Adrenal gland (tissue), 12 donors: ENCODE results near the gene TFB1M. TPM values are rescaled to one million over a fixed set of nuclear protein-coding genes. Genes with fewer than 3 reads are reported as not detected.
A peak's percentile ranks its signal among the peaks of the same experiment; 100 is the strongest.

Source experiments
- DNase-seq, 7 donors: peaks; one replicate each; pipeline ENCODE4 v3.0.0-alpha.2; 2019 to 2020
- H3K27ac ChIP-seq, 5 donors: fragments of 200-600 bp; sonication (generic) in 4 of 5; 1 replicate in 3 of 5; 2 replicates in 2 of 5; pipeline versions ENCODE4 v1.5.1 to v1.8.0; 2016 to 2020; ENCODE audit warnings: mild to moderate bottlenecking in 1 of 5
- H3K27me3 ChIP-seq: fragments of 200-600 bp; 2 replicates; pipeline ENCODE4 v1.8.0; 2021
- H3K36me3 ChIP-seq, 2 donors: fragments of 200-600 bp; replicated peaks in 1 of 2; 1 replicate in 1 of 2; 2 replicates in 1 of 2; pipeline versions ENCODE4 v1.5.1 to v1.8.0; 2018 to 2022
- H3K4me1 ChIP-seq, 2 donors: fragments of 200-600 bp; replicated peaks in 1 of 2; 1 replicate in 1 of 2; 2 replicates in 1 of 2; pipeline versions ENCODE4 v1.5.1 to v1.8.0; 2018 to 2021
- H3K4me3 ChIP-seq, 4 donors: fragments of 200-600 bp; sonication (generic) in 3 of 4; one replicate each; pipeline ENCODE4 v1.5.1; 2016 to 2018
- H3K9me3 ChIP-seq, 3 donors: fragments of 200-600 bp; sonication (generic) in 1 of 3; replicated peaks in 1 of 3; 1 replicate in 2 of 3; 2 replicates in 1 of 3; pipeline versions ENCODE4 v1.5.1 to v1.8.0; 2016 to 2021
- POLR2A ChIP-seq, 2 donors: fragments of 450-650 bp; IDR thresholded peaks; one replicate each; pipeline ENCODE4 v1.6.1; 2017; ENCODE audit warnings: antibody characterized with exemption in 2 of 2, mild to moderate bottlenecking in 2 of 2, moderate library complexity in 1 of 2
- WGBS, 4 donors: extraction: QIAGEN DNeasy Blood & Tissue Kit in 2 of 4; methylation state at CpG; one replicate each; pipeline versions ENCODE4 v1.1.5 to v1.1.7; 2013 to 2017; 5-methylcytosine and 5-hydroxymethylcytosine counted together
- intact Hi-C, 2 donors: fragments of 100-400 bp; cut with DNase I; formaldehyde crosslinking; loops; one replicate each; pipeline versions ENCODE4 v1.14.1 to v1.15.0; 2022 to 2023
- polyA plus RNA-seq, 3 donors: library from polyadenylated mRNA; stranded (reverse); fragments of 200-250 nt in 2 of 3; fragments of 350-450 nt in 1 of 3; fragmentation: Illumina TruSeq in 1 of 3; extraction: RNeasy Lipid Tissue Mini Kit (QIAGEN cat#74804) in 1 of 3; gene quantifications; one replicate each; pipeline ENCODE4 v1.2.3, GENCODE V29; 2013 to 2014
- total RNA-seq, 9 donors: library from RNA; depleted of rRNA in 4 of 9; stranded (reverse); fragments of >200 nt in 4 of 9; fragments of 120-200 nt in 1 of 9; fragmentation: NEBNext Ultra II Directional in 1 of 9; extraction: Animal tissue kit (Norgen Biotek cat#: 25700) in 1 of 9; gene quantifications; one replicate each; pipeline versions ENCODE4 v1.1.0 to v1.2.4, GENCODE V29; 2013 to 2023
- TF ChIP-seq, protein P1 (sequence below), 6 experiments: fragments of 450-650 bp in 4 of 6; fragments of 200-600 bp in 2 of 6; sonication (generic) in 1 of 6; IDR thresholded peaks; 1 replicate in 5 of 6; 2 replicates in 1 of 6; pipeline versions ENCODE4 v1.5.1 to v1.8.0; 2016 to 2021; ENCODE audit warnings: antibody characterized with exemption in 6 of 6, mild to moderate bottlenecking in 2 of 6, moderate library complexity in 1 of 6
- donor health status: healthy with polysubstance abuse.
- donor health status: Bipolar disorder and iron deficiency.
- donor health status: DM: yes; HTN: yes; CAD: no.
- donor health status: DM: no; HTN: no; CAD: no.
- donor health status: DM: no; HTN: no; CAD: no.
- donor health status: DM: yes; HTN: yes; CAD: no.

Gene TFB1M
- total and polyA plus RNA-seq, 12 donors, result 17.1 to 74.8 (median 49.8) TPM

DNA sequence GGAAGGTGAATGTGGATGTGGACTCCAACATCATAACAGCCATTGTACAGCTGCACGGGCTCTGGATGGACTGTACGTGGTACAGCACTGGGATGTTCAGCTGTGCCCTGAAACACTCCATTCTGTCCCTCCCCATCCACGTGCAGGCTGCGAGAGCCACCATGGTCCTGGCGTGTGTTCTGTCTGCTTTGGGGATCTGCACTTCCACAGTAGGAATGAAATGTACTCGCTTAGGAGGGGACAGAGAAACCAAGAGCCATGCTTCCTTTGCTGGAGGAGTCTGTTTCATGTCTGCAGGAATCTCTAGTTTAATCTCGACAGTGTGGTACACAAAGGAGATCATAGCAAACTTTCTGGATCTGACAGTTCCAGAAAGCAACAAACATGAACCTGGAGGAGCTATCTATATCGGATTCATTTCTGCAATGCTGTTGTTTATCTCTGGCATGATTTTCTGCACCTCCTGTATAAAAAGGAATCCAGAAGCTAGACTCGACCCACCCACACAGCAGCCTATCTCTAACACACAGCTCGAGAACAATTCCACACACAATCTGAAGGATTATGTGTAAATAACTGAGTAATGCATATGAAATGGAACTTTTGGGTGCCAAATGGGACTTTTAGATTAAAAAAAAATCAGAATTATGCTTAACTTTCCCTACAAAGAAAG lies 38.3 kb downstream of the TFB1M start:
- peaks cover 11 to 15% of the 10 kb centered on the region in 2 donors for H3K4me1 ChIP-seq
- TF ChIP-seq, protein P1, sequence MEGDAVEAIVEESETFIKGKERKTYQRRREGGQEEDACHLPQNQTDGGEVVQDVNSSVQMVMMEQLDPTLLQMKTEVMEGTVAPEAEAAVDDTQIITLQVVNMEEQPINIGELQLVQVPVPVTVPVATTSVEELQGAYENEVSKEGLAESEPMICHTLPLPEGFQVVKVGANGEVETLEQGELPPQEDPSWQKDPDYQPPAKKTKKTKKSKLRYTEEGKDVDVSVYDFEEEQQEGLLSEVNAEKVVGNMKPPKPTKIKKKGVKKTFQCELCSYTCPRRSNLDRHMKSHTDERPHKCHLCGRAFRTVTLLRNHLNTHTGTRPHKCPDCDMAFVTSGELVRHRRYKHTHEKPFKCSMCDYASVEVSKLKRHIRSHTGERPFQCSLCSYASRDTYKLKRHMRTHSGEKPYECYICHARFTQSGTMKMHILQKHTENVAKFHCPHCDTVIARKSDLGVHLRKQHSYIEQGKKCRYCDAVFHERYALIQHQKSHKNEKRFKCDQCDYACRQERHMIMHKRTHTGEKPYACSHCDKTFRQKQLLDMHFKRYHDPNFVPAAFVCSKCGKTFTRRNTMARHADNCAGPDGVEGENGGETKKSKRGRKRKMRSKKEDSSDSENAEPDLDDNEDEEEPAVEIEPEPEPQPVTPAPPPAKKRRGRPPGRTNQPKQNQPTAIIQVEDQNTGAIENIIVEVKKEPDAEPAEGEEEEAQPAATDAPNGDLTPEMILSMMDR (IDR thresholded peaks at IDR 0.05), result no peak
- no peak for TF ChIP-seq POLR2A (IDR thresholded peaks at IDR 0.05)
- DNase-seq, result no peak
- intact Hi-C loops, result no loop called here
- WGBS, 4 donors, result 66 to 82% (median 81%) methylated on average over 4 to 10 of the region's 10 CpGs
- peak overlapping the region in 1 of 5 donors; percentile 32 for H3K27ac ChIP-seq
- H3K27me3 ChIP-seq, result no peaks in the 10 kb centered on the region
- H3K4me3 ChIP-seq, result no peak overlapping the region
- no peaks in the 10 kb centered on the region for H3K36me3 ChIP-seq
- H3K9me3 ChIP-seq, result no peaks in the 10 kb centered on the region

DNA sequence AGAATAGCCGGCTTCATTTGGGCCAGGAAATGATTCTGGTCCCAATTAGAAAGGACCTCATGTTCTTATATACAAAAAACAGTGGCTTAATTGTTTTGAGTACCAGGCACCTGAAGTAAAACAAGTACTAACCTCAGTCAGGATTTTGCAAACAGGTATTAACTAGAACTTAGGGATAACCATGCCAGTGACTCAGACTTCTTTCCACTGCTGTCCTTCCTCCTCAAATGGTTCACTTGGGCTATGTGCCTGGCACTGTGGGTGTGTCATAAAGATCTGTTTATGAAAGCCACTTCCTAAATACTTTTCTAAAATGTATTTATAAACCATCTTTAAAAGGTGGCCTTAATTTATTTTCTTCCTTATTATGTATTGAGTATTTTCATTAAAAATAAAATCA lies 39.8 kb downstream of the TFB1M start:
- Histone ChIP-seq H3K36me3 (no peaks in the 10 kb centered on the region), H3K27ac (peak overlapping the region in 1 of 5 donors; percentile 69), H3K27me3 (no peaks in the 10 kb centered on the region), H3K9me3 (no peaks in the 10 kb centered on the region), H3K4me1 (peaks cover 11 to 15% of the 10 kb centered on the region in 2 donors), H3K4me3 (no peak overlapping the region)
- peak in 1 of 7 donors; percentile 31 for DNase-seq
- 70 to 96% (median 85%) methylated on average over 1 of the region's 1 CpG for WGBS, 4 donors
- TF ChIP-seq POLR2A (IDR thresholded peaks at IDR 0.05), result no peak
- TF ChIP-seq, protein P1 (IDR thresholded peaks at IDR 0.05), result no peak
- intact Hi-C loops, result no loop called here

DNA sequence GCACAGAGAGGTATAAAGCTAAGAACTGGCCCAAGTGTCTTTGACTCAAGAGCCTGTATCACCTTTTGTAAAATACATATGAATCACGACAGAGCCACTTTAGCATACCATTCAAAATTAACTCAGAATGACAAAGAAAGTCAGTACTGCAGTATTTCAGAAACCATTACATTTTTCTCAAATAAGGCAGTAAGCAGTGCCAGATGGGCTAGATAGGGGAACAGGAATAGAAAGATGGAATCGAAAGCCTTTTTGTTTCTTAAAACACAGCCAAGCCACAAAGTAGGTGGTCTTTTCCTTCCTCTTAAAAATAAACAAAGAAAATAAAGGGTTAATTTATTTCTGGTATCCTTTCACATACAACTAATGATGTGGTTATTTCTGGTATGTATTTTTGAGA lies 40.2 kb downstream of the TFB1M start:
- DNase-seq, result no peak
- intact Hi-C loops, result no loop called here
- Histone ChIP-seq H3K4me1 (peaks cover 11 to 15% of the 10 kb centered on the region in 2 donors), H3K4me3 (no peak overlapping the region), H3K27ac (peak overlapping the region in 1 of 5 donors; percentile 69), H3K36me3 (no peaks in the 10 kb centered on the region), H3K9me3 (no peaks in the 10 kb centered on the region), H3K27me3 (no peaks in the 10 kb centered on the region)
- 46 to 80% (median 55%) methylated on average over 2 of the region's 2 CpGs for WGBS, 4 donors
- TF ChIP-seq, protein P1 (IDR thresholded peaks at IDR 0.05), result no peak
- no peak for TF ChIP-seq POLR2A (IDR thresholded peaks at IDR 0.05)

DNA sequence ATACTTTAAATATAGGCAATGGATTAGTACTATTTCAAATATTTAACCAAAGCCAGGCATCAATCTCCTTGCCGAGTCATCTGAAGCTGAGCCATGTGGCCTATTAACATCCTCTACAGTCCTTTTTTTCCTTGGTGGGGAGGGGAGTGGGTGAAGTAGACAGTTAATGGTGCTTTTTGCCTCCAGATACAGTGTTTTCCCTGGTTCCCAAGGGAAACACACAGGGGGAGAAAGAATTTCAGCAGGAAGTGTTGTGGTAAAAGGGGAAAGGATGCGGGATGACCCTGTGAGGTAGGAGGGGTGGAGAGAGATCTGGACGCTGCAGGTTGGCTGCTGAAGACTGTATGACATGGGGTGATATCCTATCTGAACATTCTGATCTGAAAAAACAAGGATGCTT lies 40.9 kb downstream of the TFB1M start:
- intact Hi-C loops, result no loop called here
- peak in 1 of 7 donors; percentile 30 for DNase-seq
- Histone ChIP-seq H3K9me3 (no peaks in the 10 kb centered on the region), H3K27me3 (no peaks in the 10 kb centered on the region), H3K27ac (peak overlapping the region in 3 of 5 donors; percentile 9 to 69 (median 42)), H3K36me3 (no peaks in the 10 kb centered on the region), H3K4me1 (peaks cover 11 to 15% of the 10 kb centered on the region in 2 donors), H3K4me3 (no peak overlapping the region)
- WGBS, 4 donors, result 43 to 56% (median 50%) methylated on average over 3 of the region's 3 CpGs
- TF ChIP-seq POLR2A (IDR thresholded peaks at IDR 0.05), result no peak
- TF ChIP-seq, protein P1 (IDR thresholded peaks at IDR 0.05), result no peak
